HL-60 (cell line): ENCODE results near the gene OR5K4.

Experiments
- DNase-seq, 2 experiments: peaks; one replicate each; pipeline ENCODE4 v3.0.0-alpha.2; 2010 to 2020; ENCODE audit warnings: low read depth in 1 of 2, low spot score in 1 of 2
- H3K27ac ChIP-seq: fragments of 250-450 bp; sonication (Bioruptor Pico); replicated peaks from 2 replicates; pipeline ENCODE4 v1.5.1; 2020; ENCODE audit warnings: mild to moderate bottlenecking, moderate library complexity
- H3K27me3 ChIP-seq: fragments of 250-450 bp; sonication (Bioruptor Pico); 2 replicates; pipeline ENCODE4 v1.5.1; 2021; ENCODE audit warnings: mild to moderate bottlenecking, moderate library complexity; ENCODE audit not compliant: insufficient read depth, poor library complexity, severe bottlenecking
- H3K4me3 ChIP-seq: replicated peaks from 2 replicates; pipeline ENCODE4 v1.5.1; 2011; ENCODE audit warnings: mild to moderate bottlenecking, control low read depth, low read length; ENCODE audit not compliant: insufficient read depth
- CTCF ChIP-seq: IDR thresholded peaks from one replicate; pipeline ENCODE4 v1.5.1; 2011; ENCODE audit warnings: low read length, control low read depth, inconsistent platforms; ENCODE audit not compliant: insufficient read depth
- GABPA ChIP-seq: IDR thresholded peaks from 2 replicates; pipeline ENCODE4 v1.6.1; 2012; ENCODE audit warnings: low read depth
- POLR2AphosphoS5 ChIP-seq: IDR thresholded peaks from 2 replicates; pipeline ENCODE4 v1.6.1; 2012; ENCODE audit warnings: low read depth
- REST ChIP-seq: IDR thresholded peaks from 2 replicates; pipeline ENCODE4 v1.6.1; 2012; ENCODE audit warnings: low read depth; ENCODE audit not compliant: insufficient replicate concordance
- SPI1 ChIP-seq: IDR thresholded peaks from 2 replicates; pipeline ENCODE4 v1.6.1; 2012; ENCODE audit warnings: low read depth, mild to moderate bottlenecking, borderline replicate concordance

The OR5K4 gene

GRCh38 chr3:98372445-98372844 lies 18.8 kb downstream of the OR5K4 start:
- TF ChIP-seq GABPA (no peak), REST (no peak), POLR2AphosphoS5 (no peak), CTCF (no peak), SPI1 (no peak)
- Histone ChIP-seq H3K27me3 (no peaks in the 10 kb centered on the region), H3K27ac (no peak overlapping the region), H3K4me3 (no peak overlapping the region)
- no peak for DNase-seq

DNA sequence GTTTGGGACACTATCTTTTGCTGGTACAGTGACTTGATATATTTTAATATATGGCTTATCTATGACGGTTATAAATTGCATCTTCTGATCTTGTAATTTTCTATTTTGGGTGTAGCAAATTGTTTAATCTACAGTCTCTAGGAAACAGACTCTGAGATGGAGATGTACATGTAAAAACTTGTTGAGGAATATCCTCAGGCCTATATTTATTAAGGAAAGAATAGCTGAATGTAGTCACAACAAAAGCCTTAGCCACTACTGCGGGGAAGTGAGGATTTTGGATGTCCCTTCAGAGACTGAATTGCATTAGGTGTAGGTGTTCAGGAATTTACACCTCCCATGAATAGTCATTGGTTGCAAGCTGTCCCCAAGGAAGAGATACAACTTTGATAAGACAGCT lies 23.0 kb downstream of the OR5K4 start:
- H3K4me3 ChIP-seq: no peak overlapping the region
- H3K27ac ChIP-seq: no peak overlapping the region
- H3K27me3 ChIP-seq: no peaks in the 10 kb centered on the region
- DNase-seq: no peak
- TF ChIP-seq SPI1: no peak
- no peak for TF ChIP-seq POLR2AphosphoS5
- TF ChIP-seq CTCF: no peak
- TF ChIP-seq GABPA: no peak
- TF ChIP-seq REST: no peak

- Histone ChIP-seq H3K27ac (no peak overlapping the region), H3K27me3 (peaks cover 2% of the 10 kb centered on the region), H3K4me3 (no peak overlapping the region)
- no peak for DNase-seq
- TF ChIP-seq GABPA (no peak), REST (no peak), SPI1 (no peak), POLR2AphosphoS5 (no peak), CTCF (no peak)
These were observed 34.5 kb downstream of the OR5K4 start for GRCh38 chr3:98388147-98388546.
